HepG2 (cell line): ENCODE data around the gene MREG. TPM values are rescaled to one million over a fixed set of nuclear protein-coding genes. Genes with fewer than 3 reads are reported as not detected.

Experiments used
- ATAC-seq: fragments of 200-7000 bp; cut with Tn5 transposase; 3 replicates; pipeline ENCODE4 v1.9.1; 2020; ENCODE audit warnings: mild to moderate bottlenecking, moderate library complexity
- BruUV-seq: library from RNA; stranded (reverse); fragments of 400-500 nt; replicated peaks from 2 replicates; lab custom pipeline; 2021; lab: Mats Ljungman, UMichigan
- CTCF ChIA-PET: fragments of 300-600 bp; formaldehyde crosslinking; extraction: SDS; loops from one replicate; lab custom pipeline; 2021; ENCODE audit warnings: low total read pairs, inconsistent platforms, low intra/inter-chr PET ratio; lab: Yijun Ruan, JAX
- POLR2A ChIA-PET: fragments of 350-600 bp; sonication (Branson Sonifier 250); formaldehyde crosslinking; loops from one replicate; lab custom pipeline; 2020; ENCODE audit warnings: antibody characterized with exemption, inconsistent platforms; lab: Yijun Ruan, JAX
- DNase-seq: peaks from one replicate; pipeline ENCODE4 v3.0.0-alpha.2; 2015; ENCODE audit warnings: low spot score
- FAIRE-seq: peaks from 3 replicates; lab custom pipeline; 2011; peaks lifted over from hg19 to GRCh38; lab: Jason Lieb, UNC
- H2AFZ ChIP-seq: one replicate; pipeline ENCODE4 v1.6.1; 2011; ENCODE audit warnings: low read length, inconsistent platforms
- H3K27ac ChIP-seq: fragments of 300-600 bp; 3 replicates; pipeline ENCODE4 v1.8.0; 2011; ENCODE audit warnings: mixed run types, mild to moderate bottlenecking, mixed read lengths, low read length, inconsistent platforms; ENCODE audit not compliant: insufficient read depth; ENCODE audit errors: extremely low read length
- H3K27me3 ChIP-seq, 2 experiments: fragments of 200-600 bp in 1 of 2; 2 replicates in 1 of 2; 3 replicates in 1 of 2; pipeline versions ENCODE4 v1.6.0 to v1.8.0; 2011; ENCODE audit warnings: low read length in 2 of 2, mild to moderate bottlenecking in 2 of 2, moderate library complexity in 2 of 2, inconsistent platforms in 1 of 2; ENCODE audit not compliant: insufficient read depth in 2 of 2, control insufficient read depth in 1 of 2
- H3K36me3 ChIP-seq, 2 experiments: fragments of 200-600 bp in 1 of 2; replicated peaks in 1 of 2; 2 replicates in 1 of 2; 3 replicates in 1 of 2; pipeline versions ENCODE4 v1.5.1 to v1.8.0; 2011; ENCODE audit warnings: low read length in 2 of 2, inconsistent platforms in 1 of 2; ENCODE audit not compliant: insufficient read depth in 2 of 2, control insufficient read depth in 1 of 2
- H3K4me1 ChIP-seq: 2 replicates; pipeline ENCODE4 v1.5.1; 2012; ENCODE audit warnings: low read length, inconsistent platforms; ENCODE audit not compliant: insufficient read depth
- H3K4me2 ChIP-seq: 2 replicates; pipeline ENCODE4 v1.6.0; 2011; ENCODE audit warnings: low read depth, low read length, inconsistent platforms
- H3K4me3 ChIP-seq, 3 experiments: fragments of 200-600 bp in 1 of 3; sonication (generic), shearing (Covaris generic) in 1 of 3; replicated peaks in 1 of 3; 2 replicates each; pipeline ENCODE4 v1.5.1; 2011 to 2016; ENCODE audit warnings: low read length in 3 of 3, inconsistent platforms in 2 of 3, low read depth in 2 of 3, mild to moderate bottlenecking in 2 of 3, control low read depth in 1 of 3, mixed read lengths in 1 of 3; ENCODE audit not compliant: insufficient read depth in 1 of 3
- H3K79me2 ChIP-seq: one replicate; pipeline ENCODE4 v1.6.1; 2011; ENCODE audit warnings: low read length, inconsistent platforms; ENCODE audit not compliant: insufficient read depth
- H3K9ac ChIP-seq: 2 replicates; pipeline ENCODE4 v1.6.0; 2011; ENCODE audit warnings: mild to moderate bottlenecking, low read depth, low read length, inconsistent platforms; ENCODE audit not compliant: insufficient read depth
- H3K9me3 ChIP-seq: 2 replicates; pipeline ENCODE4 v1.5.1; 2012; ENCODE audit warnings: mild to moderate bottlenecking, low read length
- H4K20me1 ChIP-seq: 2 replicates; pipeline ENCODE4 v1.6.0; 2011; ENCODE audit warnings: inconsistent platforms, mild to moderate bottlenecking, low read length, moderate library complexity; ENCODE audit not compliant: insufficient read depth
- AGO1 ChIP-seq: fragments of 200-400 bp; formaldehyde crosslinking; IDR thresholded peaks from 2 replicates; pipeline ENCODE4 v1.6.1; 2017; ENCODE audit warnings: mild to moderate bottlenecking, low read depth, low read length, moderate library complexity; ENCODE audit not compliant: poor library complexity, severe bottlenecking
- ERF ChIP-seq: IDR thresholded peaks from 2 replicates; pipeline ENCODE4 v1.6.1; 2018; ENCODE audit warnings: missing biosample characterization, missing genetic modification reagents
- GMEB2 ChIP-seq: IDR thresholded peaks from 2 replicates; pipeline ENCODE4 v1.6.1; 2016; ENCODE audit warnings: missing biosample characterization, missing genetic modification reagents, low read depth
- MAFF ChIP-seq: IDR thresholded peaks from 2 replicates; pipeline ENCODE4 v1.6.1; 2011; ENCODE audit warnings: low read depth, low read length, improper control_type of control experiment
- MAFK ChIP-seq, 2 experiments: IDR thresholded peaks in 1 of 2; conservative IDR thresholded peaks in 1 of 2; 2 replicates each; pipeline ENCODE4 v1.6.1; 2011; ENCODE audit warnings: improper control_type of control experiment in 2 of 2, low read length in 2 of 2
- MTF1 ChIP-seq: sonication (generic); formaldehyde crosslinking; IDR thresholded peaks from 2 replicates; pipeline ENCODE4 v1.5.0; 2020; ENCODE audit warnings: missing genetic modification reagents
- NR2F6 ChIP-seq, 2 experiments: IDR thresholded peaks; 2 replicates each; pipeline ENCODE4 v1.6.1; 2016; ENCODE audit warnings: antibody characterized with exemption in 1 of 2, mild to moderate bottlenecking in 1 of 2
- ONECUT2 ChIP-seq: sonication (generic); formaldehyde crosslinking; IDR thresholded peaks from 2 replicates; pipeline ENCODE4 v1.4.0; 2020; ENCODE audit warnings: missing genetic modification reagents
- PLRG1 ChIP-seq: fragments of 450-650 bp; conservative IDR thresholded peaks from 2 replicates; pipeline ENCODE4 v1.6.1; 2016
- SIN3A ChIP-seq: IDR thresholded peaks from 2 replicates; pipeline ENCODE4 v1.6.1; 2011; ENCODE audit warnings: low read depth, mild to moderate bottlenecking, control low read depth, low read length, borderline replicate concordance
- SKI ChIP-seq: fragments of 450-650 bp; IDR thresholded peaks from one replicate; pipeline ENCODE4 v1.6.1; 2018; ENCODE audit warnings: mild to moderate bottlenecking; ENCODE audit not compliant: partially characterized antibody
- SOX13 ChIP-seq, 3 experiments: fragments of 450-650 bp in 1 of 3; sonication (generic) in 1 of 3; formaldehyde crosslinking in 1 of 3; IDR thresholded peaks in 2 of 3; conservative IDR thresholded peaks in 1 of 3; 2 replicates each; pipeline versions ENCODE4 v1.5.0 to v1.6.1; 2016 to 2020; ENCODE audit warnings: antibody characterized with exemption in 1 of 3, mild to moderate bottlenecking in 1 of 3, missing compliant biosample characterization in 1 of 3, missing genetic modification reagents in 1 of 3, moderate library complexity in 1 of 3
- ZNF501 ChIP-seq: sonication (generic); formaldehyde crosslinking; IDR thresholded peaks from 2 replicates; pipeline ENCODE4 v1.5.1; 2020; ENCODE audit warnings: mild to moderate bottlenecking, moderate library complexity, missing genetic modification reagents
- ZNF543 ChIP-seq: sonication (generic); formaldehyde crosslinking; IDR thresholded peaks from 2 replicates; pipeline ENCODE4 v1.4.0; 2020; ENCODE audit warnings: mild to moderate bottlenecking, missing genetic modification reagents
- WGBS: methylation state at CpG from one replicate; pipeline ENCODE4 v1.1.6; 2017; ENCODE audit warnings: low lambda C conversion rate; 5-methylcytosine and 5-hydroxymethylcytosine counted together
- in situ Hi-C: cut with HindIII; loops from 2 replicates; pipeline ENCODE4 v1.10.0; 2017; ENCODE audit warnings: low pct_unique_long_range_greater_than_20kb; ENCODE audit not compliant: extremely low pct_ligation_motif_present
- intact Hi-C: fragments of 100-400 bp; cut with micrococcal nuclease; formaldehyde crosslinking; loops from one replicate; pipeline ENCODE4 v1.10.0; 2022; ENCODE audit not compliant: unreplicated experiment
- polyA plus RNA-seq, 8 experiments: library from polyadenylated mRNA; depleted of rRNA in 3 of 8; stranded (reverse) in 7 of 8; unstranded in 1 of 8; fragments of >200 nt; fragmentation: Illumina TruSeq in 4 of 8; extraction: Trizol in 4 of 8; gene quantifications; 2 replicates each; pipeline versions ENCODE4 v1.2.1 to v1.2.3, GENCODE V29; 2011 to 2016; ENCODE audit warnings: low read depth in 4 of 8, missing spikeins in 1 of 8, mixed read lengths in 1 of 8; ENCODE audit not compliant: insufficient read depth in 1 of 8
- total RNA-seq, 5 experiments: library from RNA; depleted of rRNA; stranded (reverse); fragments of >200 nt; fragmentation: Illumina TruSeq; extraction: Trizol; gene quantifications; 2 replicates each; pipeline ENCODE4 v1.2.3, GENCODE V29; 2016; ENCODE audit warnings: low read depth in 1 of 5
- TF ChIP-seq, protein P1 (sequence below): sonication (generic); formaldehyde crosslinking; IDR thresholded peaks from 2 replicates; pipeline ENCODE4 v1.4.0; 2020; ENCODE audit warnings: mild to moderate bottlenecking, missing genetic modification reagents

MREG gene
- total and polyA plus RNA-seq, 2 of the 13 experiments (the other 11 are each of a cell fraction or from before 2014, with no cell fraction given), result 7.5 to 23.3 TPM

GRCh38 chr2:215968499-215968898, 44.9 kb downstream of the MREG start:
- H3K4me3 ChIP-seq, result no peak overlapping the region
- H3K9ac ChIP-seq, result no peak overlapping the region
- H3K27ac ChIP-seq, result no peak overlapping the region
- DNase-seq, result no peak
- H4K20me1 ChIP-seq, result no peaks in the 10 kb centered on the region
- no peak for ATAC-seq
- in situ Hi-C loops, result no loop called here
- no peak overlapping the region for H3K4me2 ChIP-seq
- intact Hi-C loops, result loop anchor here (5.0 kb wide), 1 partner anchor 44 kb away; the partner anchor contains the start of gene MREG
- no peak overlapping the region for H2AFZ ChIP-seq
- BruUV-seq, result no TSS peak
- no peak for TF ChIP-seq SKI
- TF ChIP-seq MAFK (conservative IDR thresholded peaks at IDR 0.05 in 1 of 2, IDR thresholded peaks at IDR 0.05 in 1 of 2; ENCODE audit: low read length in 2 of 2), result peak; percentile 76 to 88
- no peak for TF ChIP-seq GMEB2 (CRISPR knock-in tag)
- no peak for TF ChIP-seq ZNF543 (CRISPR knock-in tag)
- peak; percentile 84 for TF ChIP-seq MAFF
- no peak for TF ChIP-seq PLRG1
- TF ChIP-seq ONECUT2 (CRISPR knock-in tag), result no peak
- no peak for TF ChIP-seq SIN3A
- TF ChIP-seq, protein P1, sequence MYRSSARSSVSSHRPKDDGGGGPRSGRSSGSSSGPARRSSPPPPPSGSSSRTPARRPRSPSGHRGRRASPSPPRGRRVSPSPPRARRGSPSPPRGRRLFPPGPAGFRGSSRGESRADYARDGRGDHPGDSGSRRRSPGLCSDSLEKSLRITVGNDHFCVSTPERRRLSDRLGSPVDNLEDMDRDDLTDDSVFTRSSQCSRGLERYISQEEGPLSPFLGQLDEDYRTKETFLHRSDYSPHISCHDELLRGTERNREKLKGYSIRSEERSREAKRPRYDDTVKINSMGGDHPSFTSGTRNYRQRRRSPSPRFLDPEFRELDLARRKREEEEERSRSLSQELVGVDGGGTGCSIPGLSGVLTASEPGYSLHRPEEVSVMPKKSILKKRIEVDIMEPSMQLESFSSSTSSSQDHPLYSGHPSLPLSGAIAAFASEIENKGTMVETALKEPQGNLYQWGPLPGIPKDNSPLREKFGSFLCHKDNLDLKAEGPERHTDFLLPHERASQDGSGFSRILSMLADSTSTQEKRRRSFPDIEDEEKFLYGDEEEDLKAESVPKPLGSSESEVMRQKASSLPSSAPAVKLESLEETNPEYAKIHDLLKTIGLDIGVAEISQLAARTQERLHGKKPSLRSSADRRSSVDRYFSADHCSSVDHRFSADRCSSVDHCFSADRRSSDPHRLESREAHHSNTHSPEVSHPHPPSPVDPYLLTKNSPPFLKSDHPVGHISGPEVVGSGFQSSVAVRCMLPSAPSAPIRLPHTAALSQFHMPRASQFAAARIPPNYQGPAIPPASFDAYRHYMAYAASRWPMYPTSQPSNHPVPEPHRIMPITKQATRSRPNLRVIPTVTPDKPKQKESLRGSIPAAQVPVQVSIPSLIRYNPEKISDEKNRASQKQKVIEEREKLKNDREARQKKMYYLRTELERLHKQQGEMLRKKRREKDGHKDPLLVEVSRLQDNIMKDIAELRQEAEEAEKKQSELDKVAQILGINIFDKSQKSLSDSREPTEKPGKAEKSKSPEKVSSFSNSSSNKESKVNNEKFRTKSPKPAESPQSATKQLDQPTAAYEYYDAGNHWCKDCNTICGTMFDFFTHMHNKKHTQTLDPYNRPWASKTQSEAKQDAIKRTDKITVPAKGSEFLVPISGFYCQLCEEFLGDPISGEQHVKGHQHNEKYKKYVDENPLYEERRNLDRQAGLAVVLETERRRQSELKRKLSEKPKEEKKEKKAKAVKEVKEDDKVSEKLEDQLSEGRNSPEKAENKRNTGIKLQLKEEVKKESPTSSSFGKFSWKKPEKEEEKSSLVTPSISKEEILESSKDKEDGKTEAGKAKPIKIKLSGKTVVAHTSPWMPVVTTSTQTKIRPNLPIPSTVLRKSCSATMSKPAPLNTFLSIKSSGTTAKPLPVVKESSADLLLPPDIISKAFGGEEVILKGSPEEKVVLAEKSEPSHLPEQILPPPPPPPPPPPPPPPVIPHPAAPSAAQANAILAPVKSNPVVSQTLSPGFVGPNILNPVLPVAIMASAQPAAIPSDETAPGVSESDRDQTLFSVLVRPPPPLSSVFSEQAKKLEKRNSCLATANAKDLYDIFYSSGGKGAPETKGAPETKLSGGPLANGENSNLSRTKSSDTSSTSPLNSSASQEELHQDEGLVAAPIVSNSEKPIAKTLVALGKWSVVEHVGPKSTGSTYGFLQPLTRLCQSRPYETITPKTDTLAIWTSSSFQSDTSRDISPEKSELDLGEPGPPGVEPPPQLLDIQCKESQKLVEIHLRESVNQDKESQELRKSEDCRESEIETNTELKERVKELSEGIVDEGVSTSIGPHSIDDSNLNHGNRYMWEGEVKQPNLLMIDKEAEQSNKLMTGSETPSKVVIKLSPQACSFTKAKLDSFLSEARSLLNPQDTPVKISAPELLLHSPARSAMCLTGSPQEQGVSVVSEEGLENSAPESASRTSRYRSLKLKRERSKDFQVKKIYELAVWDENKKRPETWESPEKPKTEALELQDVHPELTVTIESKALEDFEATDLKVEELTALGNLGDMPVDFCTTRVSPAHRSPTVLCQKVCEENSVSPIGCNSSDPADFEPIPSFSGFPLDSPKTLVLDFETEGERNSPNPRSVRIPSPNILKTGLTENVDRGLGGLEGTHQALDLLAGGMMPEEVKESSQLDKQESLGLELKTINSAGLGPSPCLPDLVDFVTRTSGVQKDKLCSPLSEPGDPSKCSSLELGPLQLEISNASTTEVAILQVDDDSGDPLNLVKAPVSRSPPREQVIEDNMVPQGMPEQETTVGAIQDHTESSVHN (CRISPR knock-in tag), result no peak
- no peak for TF ChIP-seq SOX13 (IDR thresholded peaks at IDR 0.05)
- TF ChIP-seq SOX13 (CRISPR knock-in tag; conservative IDR thresholded peaks at IDR 0.05 in 1 of 2, IDR thresholded peaks at IDR 0.05 in 1 of 2), result no peak
- no peak for TF ChIP-seq MTF1 (CRISPR knock-in tag)
- no peak for TF ChIP-seq ZNF501 (CRISPR knock-in tag)
- no peak for TF ChIP-seq ERF (CRISPR knock-in tag)
- TF ChIP-seq AGO1, result no peak
- TF ChIP-seq NR2F6 (IDR thresholded peaks at IDR 0.05), result no peak
- TF ChIP-seq NR2F6 (CRISPR knock-in tag; IDR thresholded peaks at IDR 0.05), result no peak
- ChIA-PET CTCF (no interaction called here), POLR2A (no interaction called here)
- peaks cover 10 to 45% of the 10 kb centered on the region in 2 experiments for H3K36me3 ChIP-seq
- no peaks in the 10 kb centered on the region for H3K9me3 ChIP-seq
- no peaks in the 10 kb centered on the region for H3K27me3 ChIP-seq
- peaks cover 15% of the 10 kb centered on the region for H3K79me2 ChIP-seq
- 98% methylated on average over 3 of the region's 3 CpGs for WGBS
- H3K4me1 ChIP-seq, result peaks cover 14% of the 10 kb centered on the region; the same call in 1 of the 2 replicates
- FAIRE-seq, result no peak
